HG02610 (cell line): Measurements from ENCODE around the gene ATP5IF1.

ENCODE experiments used
- ATAC-seq: cut with Tn5 transposase; IDR thresholded peaks from one replicate; pipeline ENCODE4 v1.9.1; 2021; ENCODE audit warnings: mild to moderate bottlenecking, moderate library complexity; ENCODE audit not compliant: unreplicated experiment

ATP5IF1 gene

GRCh38 chr1:28264897-28265296 lies 29.0 kb downstream of the ATP5IF1 start:
- ATAC-seq: no peak

GRCh38 chr1:28265577-28265976 lies 29.7 kb downstream of the ATP5IF1 start:
- no peak for ATAC-seq

- no peak for ATAC-seq
Measured at GRCh38 chr1:28266920-28267322, 31.0 kb downstream of the ATP5IF1 start.

- no peak for ATAC-seq
Measured at GRCh38 chr1:28267633-28268032, 31.7 kb downstream of the ATP5IF1 start.

- ATAC-seq: no peak
Measured at GRCh38 chr1:28269529-28269928, 33.6 kb downstream of the ATP5IF1 start.

GRCh38 chr1:28272215-28272852 lies 36.4 kb downstream of the ATP5IF1 start:
- ATAC-seq: no peak

- no peak for ATAC-seq
Measured at GRCh38 chr1:28273216-28273860, 37.4 kb downstream of the ATP5IF1 start.

GRCh38 chr1:28278763-28279162 lies 42.8 kb downstream of the ATP5IF1 start:
- no peak for ATAC-seq

GRCh38 chr1:28279721-28280120 lies 43.8 kb downstream of the ATP5IF1 start:
- no peak for ATAC-seq

- no peak for ATAC-seq
Measured at GRCh38 chr1:28280501-28280900, 44.6 kb downstream of the ATP5IF1 start.

GRCh38 chr1:28280977-28281381 lies 45.1 kb downstream of the ATP5IF1 start:
- no peak for ATAC-seq

GRCh38 chr1:28281608-28282425 lies 45.9 kb downstream of the ATP5IF1 start:
- ATAC-seq: no peak

- no peak for ATAC-seq
Measured at GRCh38 chr1:28282426-28283407, 46.8 kb downstream of the ATP5IF1 start.

- no peak for ATAC-seq
Measured at GRCh38 chr1:28286111-28286510, 50.2 kb downstream of the ATP5IF1 start.
